Sigmoid colon (tissue), 7 donors: Measurements from ENCODE around the gene PIK3IP1. TPM values are rescaled to one million over a fixed set of nuclear protein-coding genes. Genes with fewer than 3 reads are reported as not detected.

ENCODE experiments used
- DNase-seq: peaks from one replicate; pipeline ENCODE4 v3.0.0-alpha.2; 2019
- H3K27ac ChIP-seq, 4 donors: fragments of 200-600 bp; sonication (generic); one replicate each; pipeline ENCODE4 v1.5.1; 2016 to 2019; ENCODE audit warnings: mild to moderate bottlenecking in 1 of 4
- H3K27me3 ChIP-seq, 3 donors: fragments of 200-600 bp; sonication (generic); one replicate each; pipeline ENCODE4 v1.5.1; 2019; ENCODE audit warnings: mild to moderate bottlenecking in 1 of 3
- H3K36me3 ChIP-seq, 4 donors: fragments of 200-600 bp; sonication (generic); one replicate each; pipeline ENCODE4 v1.5.1; 2016 to 2019
- H3K4me1 ChIP-seq, 4 donors: fragments of 200-600 bp; sonication (generic); one replicate each; pipeline ENCODE4 v1.5.1; 2017 to 2019
- H3K4me3 ChIP-seq, 4 donors: fragments of 200-600 bp; sonication (generic); one replicate each; pipeline ENCODE4 v1.5.1; 2017 to 2019; ENCODE audit warnings: mild to moderate bottlenecking in 2 of 4, moderate library complexity in 1 of 4
- H3K9me3 ChIP-seq, 4 donors: fragments of 200-600 bp in 3 of 4; sonication (generic) in 3 of 4; one replicate each; pipeline versions ENCODE4 v1.5.1 to v1.6.1; 2013 to 2019
- CTCF ChIP-seq, 4 experiments: fragments of 450-650 bp in 3 of 4; fragments of 200-600 bp in 1 of 4; IDR thresholded peaks; one replicate each; pipeline ENCODE4 v1.5.1; 2016 to 2019; ENCODE audit warnings: antibody characterized with exemption in 4 of 4, mild to moderate bottlenecking in 3 of 4, moderate library complexity in 2 of 4
- EP300 ChIP-seq, 4 donors: sonication (generic); formaldehyde crosslinking; IDR thresholded peaks; one replicate each; pipeline ENCODE4 v1.6.1; 2017; ENCODE audit warnings: antibody characterized with exemption in 4 of 4
- POLR2A ChIP-seq, 2 donors: fragments of 450-650 bp; IDR thresholded peaks; one replicate each; pipeline ENCODE4 v1.6.1; 2016; ENCODE audit warnings: antibody characterized with exemption in 2 of 2, mild to moderate bottlenecking in 2 of 2, moderate library complexity in 2 of 2
- POLR2AphosphoS5 ChIP-seq, 4 donors: sonication (generic); formaldehyde crosslinking; IDR thresholded peaks; one replicate each; pipeline ENCODE4 v1.6.1; 2017; ENCODE audit warnings: antibody characterized with exemption in 4 of 4
- whole genome bisulfite sequencing, 2 donors: extraction: QIAGEN DNeasy Blood & Tissue Kit; methylation state at CpG; one replicate each; pipeline ENCODE4 v1.1.7; 2013; 5-methylcytosine and 5-hydroxymethylcytosine counted together
- intact Hi-C: fragments of 100-400 bp; cut with DNase I; formaldehyde crosslinking; loops from one replicate; pipeline ENCODE4 v1.15.1; 2023
- polyA plus RNA-seq, 3 donors: library from polyadenylated mRNA; stranded (reverse); fragments of 200-250 nt; gene quantifications; one replicate each; pipeline ENCODE4 v1.2.3, GENCODE V29; 2013
- total RNA-seq, 4 donors: library from RNA; depleted of rRNA; stranded (reverse); fragments of >200 nt; gene quantifications; one replicate each; pipeline ENCODE4 v1.1.0, GENCODE V29; 2016
- donor health status: healthy with polysubstance abuse.
- donor health status: Bipolar disorder and iron deficiency.
- donor health status: healthy.

The PIK3IP1 gene
- total and polyA plus RNA-seq, 7 donors = 5.8 to 87.6 (median 49.3) TPM

GRCh38 chr22:31272522-31273446 lies 19.5 kb downstream of the PIK3IP1 start:
- H3K9me3 ChIP-seq = no peaks in the 10 kb centered on the region
- TF ChIP-seq EP300 (IDR thresholded peaks at IDR 0.05) = no peak
- no peak for TF ChIP-seq POLR2AphosphoS5 (IDR thresholded peaks at IDR 0.05)
- peak in 3 of 4 experiments; percentile 58 to 79 (median 64) for TF ChIP-seq CTCF (IDR thresholded peaks at IDR 0.05)
- DNase-seq = peak; percentile 74
- peak overlapping the region in 2 of 4 donors; percentile 39 to 49 for H3K27ac ChIP-seq
- WGBS, 2 donors = 73 to 78% methylated on average over 15 of the region's 15 CpGs
- no peaks in the 10 kb centered on the region for H3K27me3 ChIP-seq
- H3K36me3 ChIP-seq = peaks cover 6 to 55% (median 15%) of the 10 kb centered on the region in 4 donors
- intact Hi-C loops = loop anchor here (5.0 kb wide), 1 partner anchor 60 kb away; the partner anchor contains the start of gene LIMK2
- H3K4me1 ChIP-seq = peaks cover 0 to 5% (median 0%) of the 10 kb centered on the region in 4 donors
- H3K4me3 ChIP-seq = no peak overlapping the region

- 82 to 88% methylated on average over 3 of the region's 3 CpGs for WGBS, 2 donors
- TF ChIP-seq EP300 (IDR thresholded peaks at IDR 0.05) (no peak), POLR2A (IDR thresholded peaks at IDR 0.05) (no peak), CTCF (IDR thresholded peaks at IDR 0.05) (no peak), POLR2AphosphoS5 (IDR thresholded peaks at IDR 0.05) (no peak)
- Histone ChIP-seq H3K27me3 (no peaks in the 10 kb centered on the region), H3K4me1 (peaks cover 0 to 5% (median 0%) of the 10 kb centered on the region in 4 donors), H3K4me3 (no peak overlapping the region), H3K9me3 (no peaks in the 10 kb centered on the region), H3K36me3 (peaks cover 6 to 60% (median 23%) of the 10 kb centered on the region in 4 donors), H3K27ac (no peak overlapping the region)
- no peak for DNase-seq
- intact Hi-C loops = loop anchor here (5.0 kb wide), 1 partner anchor 59 kb away; the partner anchor contains the start of gene LIMK2
These were observed 20.8 kb downstream of the PIK3IP1 start for GRCh38 chr22:31271485-31271884.

GRCh38 chr22:31271026-31271425 lies 21.3 kb downstream of the PIK3IP1 start:
- Histone ChIP-seq H3K36me3 (peaks cover 6 to 65% (median 23%) of the 10 kb centered on the region in 4 donors), H3K27me3 (no peaks in the 10 kb centered on the region), H3K4me1 (peaks cover 0 to 5% (median 0%) of the 10 kb centered on the region in 4 donors), H3K27ac (no peak overlapping the region), H3K4me3 (no peak overlapping the region), H3K9me3 (no peaks in the 10 kb centered on the region)
- TF ChIP-seq EP300 (IDR thresholded peaks at IDR 0.05) (no peak), CTCF (IDR thresholded peaks at IDR 0.05) (no peak), POLR2A (IDR thresholded peaks at IDR 0.05) (no peak), POLR2AphosphoS5 (IDR thresholded peaks at IDR 0.05) (no peak)
- intact Hi-C loops = loop anchor here (5.0 kb wide), 1 partner anchor 59 kb away; the partner anchor contains the start of gene LIMK2
- 95 to 97% methylated on average over 4 of the region's 4 CpGs for WGBS, 2 donors
- DNase-seq = no peak

- Histone ChIP-seq H3K4me1 (peaks cover 0 to 5% (median 0%) of the 10 kb centered on the region in 4 donors), H3K27ac (no peak overlapping the region), H3K36me3 (peaks cover 1 to 58% (median 16%) of the 10 kb centered on the region in 4 donors), H3K9me3 (no peaks in the 10 kb centered on the region), H3K4me3 (no peak overlapping the region), H3K27me3 (no peaks in the 10 kb centered on the region)
- intact Hi-C loops = loop anchor here (5.0 kb wide), 1 partner anchor 58 kb away; the partner anchor contains the start of gene LIMK2
- TF ChIP-seq CTCF (IDR thresholded peaks at IDR 0.05) (no peak), POLR2A (IDR thresholded peaks at IDR 0.05) (no peak), POLR2AphosphoS5 (IDR thresholded peaks at IDR 0.05) (no peak), EP300 (IDR thresholded peaks at IDR 0.05) (no peak)
- no peak for DNase-seq
- WGBS, 2 donors = 61 to 85% methylated on average over 2 to 3 of the region's 3 CpGs
These were observed 22.3 kb downstream of the PIK3IP1 start for GRCh38 chr22:31269892-31270579.
